ENCODE data around the gene TBC1D4. TPM values are rescaled to one million over a fixed set of nuclear protein-coding genes. Genes with fewer than 3 reads are reported as not detected.

TBC1D4 gene
- total RNA-seq, 1 donor from 2014 or later: 116 TPM

DNA sequence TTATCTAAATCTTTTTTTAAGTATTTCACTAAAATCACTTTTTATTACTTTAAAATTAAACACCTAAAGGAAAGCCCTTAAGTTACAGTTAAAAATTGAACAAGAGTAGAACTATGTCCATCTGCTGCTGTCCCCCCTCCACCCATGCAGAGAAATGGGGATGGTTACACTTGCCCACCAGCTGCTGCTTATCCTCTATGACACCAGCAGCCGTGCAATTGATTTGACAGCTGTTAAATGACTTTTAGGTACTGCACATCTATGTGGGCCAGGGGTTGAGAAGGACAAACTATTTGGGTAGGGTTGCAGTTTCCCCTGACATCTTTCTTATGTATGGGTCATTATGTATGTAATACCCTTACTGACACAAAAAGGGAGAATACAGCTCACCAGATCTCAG is 77.2 kb downstream of the TBC1D4 start:
- intact Hi-C loops (cut with micrococcal nuclease): no loop called here
- ATAC-seq (no peak), DNase-seq (no peak)

GRCh38 chr13:75402787-75403186 is 79.2 kb downstream of the TBC1D4 start:
- DNase-seq (peak; percentile 74), ATAC-seq (peak; percentile 88)
- intact Hi-C loops (cut with micrococcal nuclease): no loop called here

DNA sequence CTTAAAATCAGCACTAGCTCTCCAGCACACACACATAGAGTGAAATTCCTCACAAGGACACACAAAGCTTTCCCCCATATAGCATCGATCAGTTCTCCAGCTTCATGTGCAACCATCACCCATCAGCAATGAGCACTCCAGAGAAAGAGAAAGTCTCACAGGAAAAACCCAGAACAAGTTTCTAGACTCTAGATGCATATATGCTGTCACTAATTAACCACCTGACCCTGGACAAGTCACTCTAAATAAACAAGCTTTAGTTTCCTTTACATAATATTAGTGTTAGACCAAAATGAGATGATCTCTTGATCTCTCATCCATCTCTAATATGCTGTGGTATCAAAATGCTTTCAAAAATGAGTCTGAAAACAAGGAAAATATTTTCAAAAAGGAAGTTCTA is 81.2 kb downstream of the TBC1D4 start:
- intact Hi-C loops (cut with micrococcal nuclease): no loop called here
- ATAC-seq: no peak
- no peak for DNase-seq

- DNase-seq (no peak), ATAC-seq (no peak)
- intact Hi-C loops (cut with micrococcal nuclease): no loop called here
Observed at GRCh38 chr13:75399879-75400217, 82.1 kb downstream of the TBC1D4 start.

DNA sequence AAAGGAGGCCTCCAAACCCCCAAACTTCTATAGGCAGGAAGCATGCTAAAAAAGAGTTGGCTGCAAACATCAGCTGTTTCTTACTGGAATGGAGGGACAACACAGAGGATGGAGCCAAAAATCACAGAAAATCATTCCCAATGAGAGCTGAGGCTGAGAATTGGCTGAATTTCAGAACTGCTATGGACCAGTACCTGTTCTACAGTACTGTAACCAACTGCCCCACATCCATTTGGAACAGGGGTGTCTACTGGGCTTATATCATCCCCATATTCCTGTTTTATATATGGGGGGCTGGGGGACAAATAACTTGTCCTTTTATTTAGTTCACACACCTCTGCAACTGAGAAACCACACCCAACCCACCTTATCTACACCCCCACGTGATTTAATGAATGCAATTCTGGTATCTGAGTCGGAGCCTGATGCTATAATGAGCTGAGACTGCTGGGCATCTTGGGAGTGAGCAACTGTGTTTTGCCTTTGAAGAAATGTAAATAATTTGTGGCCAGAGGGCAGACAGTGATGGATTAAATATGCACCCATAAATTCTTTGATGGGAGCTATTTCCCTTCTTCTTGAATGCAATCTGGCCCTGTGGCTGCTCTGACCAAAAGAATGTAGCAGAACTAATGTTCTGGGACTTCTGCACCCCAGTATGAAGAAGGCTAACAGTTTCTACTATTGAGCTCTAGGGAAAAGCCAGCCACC is 82.6 kb downstream of the TBC1D4 start:
- intact Hi-C loops (cut with micrococcal nuclease): no loop called here
- no peak for DNase-seq
- no peak for ATAC-seq

DNA sequence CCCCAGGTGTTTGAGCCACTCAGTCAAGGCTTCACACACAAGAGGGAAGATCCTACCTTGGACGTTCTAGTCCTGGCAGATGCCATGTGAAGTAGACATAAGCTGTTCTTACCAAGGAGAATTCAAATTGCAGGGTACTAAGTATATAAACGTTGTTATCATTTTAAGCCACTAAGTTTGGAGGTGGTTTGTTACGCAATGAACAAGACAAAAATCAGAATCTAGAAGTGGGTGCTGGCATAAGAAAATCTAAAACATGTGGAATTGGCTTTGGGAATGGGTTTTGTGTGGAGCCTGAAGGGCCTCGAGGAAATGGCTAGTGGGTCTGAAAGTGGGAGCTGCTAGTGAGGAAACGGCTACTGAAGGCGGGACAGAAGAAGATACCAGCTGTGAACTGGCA is 83.9 kb downstream of the TBC1D4 start:
- DNase-seq (no peak), ATAC-seq (no peak)
- intact Hi-C loops (cut with micrococcal nuclease): no loop called here

DNA sequence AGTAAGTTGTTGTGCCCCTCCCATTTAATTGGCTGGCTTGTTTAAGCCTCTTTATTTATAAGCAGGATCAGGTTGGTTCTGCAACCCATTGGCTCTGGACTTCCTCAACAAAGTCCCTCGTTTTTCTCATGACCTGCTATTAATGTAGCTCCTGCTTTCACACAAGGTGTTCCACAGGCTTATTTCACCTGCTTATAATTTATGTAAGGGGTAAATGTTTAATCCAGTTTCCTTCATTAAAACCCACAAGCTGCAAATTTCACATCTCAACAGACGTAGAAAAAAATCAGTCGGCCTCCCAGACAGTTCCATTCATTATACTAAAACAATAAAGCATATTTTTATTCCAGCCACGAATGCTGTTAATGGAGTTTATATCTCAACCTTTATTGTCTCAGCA is 86.1 kb downstream of the TBC1D4 start:
- DNase-seq (no peak), ATAC-seq (no peak)
- intact Hi-C loops (cut with micrococcal nuclease): no loop called here

DNA sequence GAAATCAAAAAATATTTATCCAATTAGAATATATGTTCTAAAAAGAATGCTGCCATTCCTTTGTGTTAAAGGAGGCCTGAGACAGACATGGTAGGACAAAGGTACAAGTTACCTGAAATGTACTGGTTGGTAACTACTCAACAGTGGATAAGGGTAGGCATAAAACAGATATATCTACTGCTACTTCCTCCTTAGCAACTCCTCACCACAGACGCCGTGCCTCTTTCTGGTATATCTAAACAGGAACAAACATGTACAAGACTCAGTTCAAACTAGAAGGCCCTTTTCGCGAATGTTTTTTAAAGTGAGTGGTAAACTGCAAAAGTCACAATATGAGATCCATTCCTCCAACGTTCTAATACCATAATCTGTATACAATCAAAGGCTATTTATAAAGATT is 86.9 kb downstream of the TBC1D4 start:
- intact Hi-C loops (cut with micrococcal nuclease): no loop called here

GRCh38 chr13:75393839-75394520 is 88.0 kb downstream of the TBC1D4 start:
- intact Hi-C loops (cut with micrococcal nuclease): no loop called here
- ATAC-seq: no peak
- DNase-seq: no peak

More for the DNA sequence above, 86.9 kb downstream of the TBC1D4 start:
- DNase-seq (no peak), ATAC-seq (no peak)

GRCh38 chr13:75391432-75392100 is 90.4 kb downstream of the TBC1D4 start:
- intact Hi-C loops (cut with micrococcal nuclease): no loop called here
- DNase-seq (no peak), ATAC-seq (peak; percentile 52)

- ATAC-seq (peak; percentile 16), DNase-seq (no peak)
- intact Hi-C loops (cut with micrococcal nuclease): no loop called here
Observed at GRCh38 chr13:75390229-75390628, 91.7 kb downstream of the TBC1D4 start.

- ATAC-seq: no peak
- intact Hi-C loops (cut with micrococcal nuclease): no loop called here
Observed at GRCh38 chr13:75385708-75386083, 96.3 kb downstream of the TBC1D4 start.

DNA sequence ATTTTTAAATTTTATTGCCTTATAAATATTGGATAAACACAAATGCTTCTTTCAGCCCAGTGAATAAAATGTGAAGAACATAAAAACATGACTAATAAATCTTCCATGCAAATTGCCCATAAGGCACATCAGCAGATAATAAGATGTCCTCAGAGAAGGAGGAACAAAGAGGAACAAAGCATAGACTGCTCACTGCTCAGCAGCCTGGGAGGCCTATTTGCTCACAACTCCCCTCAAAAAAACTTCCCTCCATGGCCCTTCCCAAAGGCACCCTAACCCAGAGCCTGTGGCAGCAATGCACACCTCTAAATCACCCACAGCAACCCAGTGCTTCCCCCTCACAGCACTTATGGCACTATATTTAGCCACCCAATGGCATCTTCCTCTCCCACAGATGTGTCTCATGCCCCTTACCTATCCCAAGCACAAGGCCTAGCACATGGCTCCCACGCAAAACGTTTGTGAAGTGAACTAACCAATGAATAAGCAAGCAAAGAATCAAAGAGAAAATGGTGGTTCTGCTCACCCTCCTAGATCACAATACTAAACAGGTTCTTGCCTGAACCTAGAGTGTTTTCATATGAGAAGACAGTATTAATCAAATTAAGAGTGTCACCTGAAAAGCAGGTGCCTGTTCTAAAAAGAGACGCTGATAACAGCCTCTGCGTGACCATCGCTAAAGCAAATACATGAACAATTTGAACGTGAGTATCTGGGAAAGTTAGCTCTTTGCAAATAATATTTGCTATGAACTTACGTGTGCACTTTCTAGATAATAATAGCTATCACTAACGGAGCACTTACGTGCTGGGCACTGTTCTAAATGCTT is 96.9 kb downstream of the TBC1D4 start:
- ATAC-seq: peak; percentile 93
- no peak for DNase-seq
- intact Hi-C loops (cut with micrococcal nuclease): no loop called here

More at GRCh38 chr13:75385708-75386083, 96.3 kb downstream of the TBC1D4 start:
- no peak for DNase-seq

DNA sequence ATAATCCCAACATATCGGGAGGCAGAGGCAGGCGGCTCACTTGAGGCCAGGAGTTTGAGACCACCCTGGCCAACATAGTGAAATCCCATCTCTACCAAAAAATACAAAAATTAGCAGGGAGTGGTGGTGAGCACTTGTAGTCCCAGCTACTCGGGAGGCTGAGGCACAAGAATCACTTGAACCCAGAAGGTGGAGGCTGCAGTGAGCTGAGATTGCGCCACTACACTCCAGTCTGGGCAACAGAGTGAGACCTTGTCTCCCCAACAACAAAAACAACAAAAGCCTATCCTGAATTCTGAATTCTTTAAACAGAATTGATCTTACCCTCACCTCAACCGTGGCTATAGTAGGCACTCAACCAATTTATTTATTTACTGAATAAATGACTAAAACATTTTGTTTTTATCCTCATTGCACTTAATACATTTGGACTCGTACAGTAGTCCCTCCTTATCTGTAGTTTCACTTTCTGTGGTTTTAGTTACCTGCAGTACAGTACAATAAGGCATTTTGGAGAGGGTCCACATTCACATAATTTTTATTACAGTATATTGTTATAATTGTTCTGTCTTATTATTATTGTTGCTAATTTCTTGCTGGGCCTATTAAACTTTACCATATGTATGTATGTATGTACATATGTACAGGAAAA is 98.8 kb downstream of the TBC1D4 start:
- ATAC-seq (no peak), DNase-seq (no peak)
- intact Hi-C loops (cut with micrococcal nuclease): no loop called here

GRCh38 chr13:75378301-75378700 is 103.7 kb downstream of the TBC1D4 start:
- DNase-seq: no peak
- intact Hi-C loops (cut with micrococcal nuclease): no loop called here
- ATAC-seq: no peak

DNA sequence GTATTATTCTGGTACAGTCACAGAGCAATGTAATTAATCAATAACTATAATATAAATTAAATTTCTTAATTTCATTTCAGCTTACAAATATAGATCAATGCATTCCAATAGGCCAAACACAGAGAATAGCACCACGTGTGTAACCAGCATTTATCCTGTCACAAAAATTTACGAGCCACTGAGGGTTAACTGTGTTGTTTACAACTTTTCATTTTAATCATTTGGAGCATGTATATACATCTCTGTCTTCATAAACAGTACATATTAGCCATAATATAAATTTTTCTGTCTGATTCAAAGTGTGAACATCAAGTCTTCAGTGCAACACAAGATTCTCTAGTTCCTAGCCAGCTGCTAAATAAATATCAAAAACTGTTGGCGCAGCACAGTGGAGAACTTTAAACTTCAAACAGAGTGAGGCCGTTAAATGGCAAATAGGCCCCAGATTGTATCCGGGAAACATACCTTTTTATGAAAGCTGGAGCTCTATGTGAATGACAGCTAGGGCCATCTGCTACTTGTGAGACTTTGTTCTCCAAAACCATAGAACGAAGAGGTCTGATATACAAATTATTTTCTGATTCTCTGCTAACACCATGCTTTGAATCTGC is 105.1 kb downstream of the TBC1D4 start:
- DNase-seq (no peak), ATAC-seq (no peak)
- intact Hi-C loops (cut with micrococcal nuclease): no loop called here

GRCh38 chr13:75375329-75375728 is 106.6 kb downstream of the TBC1D4 start:
- no peak for DNase-seq
- no peak for ATAC-seq
- intact Hi-C loops (cut with micrococcal nuclease): no loop called here

DNA sequence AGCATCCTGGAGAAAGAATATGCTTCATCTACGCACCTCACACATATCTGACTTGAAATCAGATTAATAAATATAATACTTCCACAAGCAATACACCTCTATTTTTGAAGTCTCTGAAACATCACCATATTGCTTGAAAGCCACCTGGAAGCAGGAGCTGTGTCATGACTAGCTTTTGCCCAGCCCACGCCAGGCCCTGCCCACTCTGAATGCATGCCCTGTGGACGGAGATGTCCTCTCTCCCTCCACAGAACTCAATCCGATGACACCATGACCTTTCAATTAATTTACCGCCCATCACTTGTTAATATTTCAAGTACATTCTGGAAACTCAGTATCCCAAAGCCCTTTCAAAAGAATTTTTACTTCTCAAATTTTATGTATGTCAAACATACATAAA is 108.0 kb downstream of the TBC1D4 start:
- DNase-seq (no peak), ATAC-seq (peak; percentile 32)
- intact Hi-C loops (cut with micrococcal nuclease): loop anchor here (5.0 kb wide), 1 partner anchor 108 kb away; the partner anchor contains the start of gene TBC1D4
